UCSD-AML1 (cell line): ENCODE results near the gene SIAH3.

ENCODE experiments used
- DNase-seq: peaks from one replicate; lab custom pipeline; 2025; ENCODE audit not compliant: unreplicated experiment; lab: John Stamatoyannopoulos, UW

SIAH3 gene

DNA sequence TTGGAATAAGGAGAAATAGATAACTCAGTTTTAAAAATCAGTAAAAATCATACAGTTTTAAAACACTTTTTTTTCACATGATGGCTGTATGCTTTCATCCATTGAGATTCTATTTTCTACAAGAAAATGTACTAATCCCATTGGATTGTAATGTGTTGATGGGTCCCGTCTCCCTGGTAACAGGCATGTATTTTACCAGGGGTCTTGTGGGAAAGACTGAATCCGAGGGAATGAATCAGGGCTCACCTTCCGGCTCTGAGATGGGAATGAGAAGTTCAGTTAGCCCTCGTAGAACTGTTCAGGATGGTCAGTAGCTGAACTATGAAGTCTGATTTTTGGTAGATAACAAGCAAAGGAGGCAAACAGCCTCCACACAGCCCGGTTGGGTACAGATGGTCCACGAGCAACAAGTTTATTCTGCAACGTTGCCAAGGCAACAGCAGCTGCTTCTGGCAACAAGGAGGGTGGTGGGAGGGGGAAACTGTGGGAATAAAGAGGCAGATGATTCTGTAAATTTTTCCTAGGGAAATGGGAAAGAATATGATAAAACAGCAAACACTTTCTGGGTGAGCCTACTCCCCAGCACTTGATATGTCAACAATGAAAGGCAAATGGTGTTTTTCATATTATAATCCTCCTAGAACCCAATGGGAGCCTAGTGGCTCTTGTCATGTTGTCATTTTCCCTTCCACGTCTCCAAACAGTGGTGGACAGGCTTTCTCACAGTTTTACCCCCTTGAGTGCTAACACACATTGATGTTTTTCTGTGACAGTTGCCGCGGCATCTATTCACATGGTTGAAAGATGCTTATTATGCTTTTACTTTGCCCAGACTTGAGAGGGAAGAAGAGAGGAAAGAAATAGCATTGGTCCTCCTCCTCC lies 12.4 kb upstream of the SIAH3 start:
- DNase-seq: no peak

DNA sequence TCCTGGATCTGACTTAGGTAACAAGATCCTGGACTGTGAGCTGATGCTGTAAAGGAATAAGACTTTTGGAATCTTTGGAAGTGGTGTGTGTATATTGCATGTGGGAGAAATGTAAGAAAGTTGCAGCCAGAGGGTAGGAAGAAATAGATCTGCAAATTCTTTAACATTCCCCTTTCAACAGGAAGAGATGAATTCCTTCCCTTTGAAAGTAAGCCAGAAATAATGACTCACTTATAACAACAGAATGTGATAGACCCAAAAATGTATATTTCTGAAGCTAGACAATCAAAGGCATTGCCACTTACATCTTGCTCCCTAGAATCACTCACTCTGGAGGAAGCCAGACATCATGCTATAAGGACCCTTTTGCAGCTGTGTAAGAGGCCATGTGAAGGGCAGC lies 9.8 kb upstream of the SIAH3 start:
- no peak for DNase-seq

- DNase-seq: no peak
Observed at GRCh38 chr13:45860240-45860639, 8.7 kb upstream of the SIAH3 start.

GRCh38 chr13:45859705-45860104 lies 8.2 kb upstream of the SIAH3 start:
- no peak for DNase-seq

GRCh38 chr13:45852494-45852893 lies 941 bp upstream of the SIAH3 start:
- no peak for DNase-seq

- no peak for DNase-seq
Observed at GRCh38 chr13:45851956-45852355, 403 bp upstream of the SIAH3 start.

GRCh38 chr13:45850027-45850613 lies 1.4 kb downstream of the SIAH3 start:
- DNase-seq: no peak

- DNase-seq: no peak
Observed at GRCh38 chr13:45849408-45849807, 2.1 kb downstream of the SIAH3 start.

DNA sequence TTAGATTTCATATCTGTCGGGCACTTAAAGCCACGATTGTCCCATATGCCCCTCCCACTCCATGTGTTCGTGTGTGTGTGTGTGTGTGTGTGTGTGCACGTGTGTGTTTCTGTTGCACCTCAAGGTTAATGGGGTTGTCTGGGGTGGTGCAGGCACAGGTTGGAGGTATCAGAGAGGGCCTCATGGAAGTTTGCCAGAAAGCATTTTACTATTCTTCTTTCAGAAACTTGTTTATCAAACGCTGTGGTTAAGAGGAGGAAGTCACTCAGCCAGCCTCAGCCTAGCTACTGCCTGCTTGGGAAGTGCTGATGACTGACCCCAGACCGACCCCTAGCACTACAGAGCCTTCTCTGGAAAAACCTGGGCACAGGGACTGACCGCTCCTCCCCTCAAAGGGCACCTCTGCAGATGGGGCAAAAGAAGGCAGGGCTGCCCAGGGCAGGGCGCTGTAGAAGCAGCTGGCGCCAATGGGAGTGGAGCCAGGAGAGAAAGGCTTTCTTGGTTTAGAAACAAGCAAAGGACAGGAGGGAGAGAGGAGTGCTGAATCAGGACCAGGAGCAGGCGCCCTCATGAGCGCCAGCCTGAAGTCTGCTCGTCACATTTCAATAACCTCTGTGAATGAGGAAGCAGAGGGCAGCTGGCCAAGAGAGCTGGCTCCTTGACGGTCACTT lies 3.9 kb downstream of the SIAH3 start:
- peak; percentile 57 for DNase-seq

- DNase-seq: no peak
Observed at GRCh38 chr13:45846681-45847080, 4.9 kb downstream of the SIAH3 start.

DNA sequence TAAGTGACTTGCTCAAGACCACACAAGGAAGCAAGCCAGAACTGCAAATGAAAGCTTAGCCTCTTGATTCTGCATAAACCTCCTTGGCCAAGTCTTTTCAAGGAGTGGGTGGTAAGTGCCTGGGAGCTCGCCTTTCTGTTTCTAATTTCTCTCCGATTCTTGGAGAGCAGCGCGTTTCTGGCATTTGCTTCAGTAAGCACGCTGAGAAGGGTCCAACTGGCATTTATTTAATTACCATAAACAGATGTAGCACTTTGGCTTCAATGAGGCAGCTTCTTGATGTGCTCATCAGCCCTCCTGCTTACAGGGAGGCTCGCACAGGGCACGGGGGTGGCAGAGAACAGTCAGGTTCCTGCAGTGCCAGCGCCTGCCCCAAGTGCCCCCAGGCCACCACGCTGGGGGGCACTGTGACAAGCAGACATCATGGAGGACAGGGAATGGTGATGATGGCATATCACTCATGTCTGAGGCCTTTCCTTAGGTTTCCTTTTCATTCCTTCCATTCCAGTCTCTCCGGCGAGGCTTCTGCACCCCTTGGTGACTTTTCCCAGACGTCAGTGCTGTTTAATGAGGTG lies 13.3 kb downstream of the SIAH3 start:
- no peak for DNase-seq

- no peak for DNase-seq
Observed at GRCh38 chr13:45837111-45837510, 14.4 kb downstream of the SIAH3 start.

- DNase-seq: no peak
Observed at GRCh38 chr13:45834411-45834994, 17.1 kb downstream of the SIAH3 start.

DNA sequence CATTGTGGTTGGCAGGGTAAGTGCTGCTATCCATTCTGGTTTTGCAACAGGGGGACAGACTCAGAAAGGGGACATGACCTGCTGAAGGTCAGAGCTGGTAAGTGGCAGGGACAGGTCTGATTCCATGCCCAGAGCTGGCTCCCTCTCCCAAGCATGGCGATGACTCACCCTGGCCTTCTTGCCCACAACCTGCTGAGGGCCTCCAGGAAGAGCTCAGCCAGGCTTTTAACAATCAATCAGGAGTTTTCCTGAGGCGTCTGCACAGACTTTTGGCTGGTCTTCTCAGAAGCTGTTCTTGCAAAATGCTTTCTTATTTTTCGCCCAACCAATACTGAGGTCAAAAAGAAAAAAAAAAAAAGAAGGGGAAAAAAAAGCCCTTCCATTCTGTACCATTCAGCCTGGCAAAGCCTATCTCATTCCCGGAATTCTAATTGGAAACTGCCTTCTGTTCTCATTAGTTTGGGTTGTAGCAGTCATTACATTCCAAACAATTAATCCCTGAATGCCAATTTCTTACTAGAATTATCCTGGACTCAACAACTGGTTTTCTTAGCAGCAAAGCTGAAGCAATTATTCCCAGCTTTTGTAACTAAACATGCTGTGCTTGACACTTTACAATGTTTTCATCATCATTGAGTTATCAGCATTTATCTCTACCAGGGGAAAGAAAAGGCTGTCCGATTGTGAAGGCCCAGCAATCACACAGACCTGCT lies 17.7 kb downstream of the SIAH3 start:
- DNase-seq: peak; percentile 20

GRCh38 chr13:45833242-45833641 lies 18.3 kb downstream of the SIAH3 start:
- no peak for DNase-seq

DNA sequence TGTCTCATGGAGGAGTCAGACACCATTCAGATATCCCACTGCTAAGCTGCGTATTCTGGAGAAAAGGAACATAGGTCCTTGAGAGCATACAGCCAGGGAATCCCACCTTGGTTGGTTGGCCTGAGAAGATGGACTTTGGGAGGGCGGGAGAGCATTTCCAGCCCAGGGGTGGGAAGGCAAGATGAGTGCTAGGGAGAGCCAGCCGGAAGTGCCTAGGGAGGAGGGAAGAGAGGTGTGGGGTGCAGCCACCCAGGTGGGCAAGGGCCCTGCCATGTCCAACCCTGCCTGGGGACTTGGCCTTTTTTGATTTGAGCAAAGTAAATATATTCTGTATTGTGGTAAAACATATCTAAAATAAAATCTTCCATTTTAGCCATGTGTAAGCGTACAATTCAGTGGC lies 19.7 kb downstream of the SIAH3 start:
- no peak for DNase-seq

GRCh38 chr13:45830121-45830520 lies 21.4 kb downstream of the SIAH3 start:
- DNase-seq: no peak

DNA sequence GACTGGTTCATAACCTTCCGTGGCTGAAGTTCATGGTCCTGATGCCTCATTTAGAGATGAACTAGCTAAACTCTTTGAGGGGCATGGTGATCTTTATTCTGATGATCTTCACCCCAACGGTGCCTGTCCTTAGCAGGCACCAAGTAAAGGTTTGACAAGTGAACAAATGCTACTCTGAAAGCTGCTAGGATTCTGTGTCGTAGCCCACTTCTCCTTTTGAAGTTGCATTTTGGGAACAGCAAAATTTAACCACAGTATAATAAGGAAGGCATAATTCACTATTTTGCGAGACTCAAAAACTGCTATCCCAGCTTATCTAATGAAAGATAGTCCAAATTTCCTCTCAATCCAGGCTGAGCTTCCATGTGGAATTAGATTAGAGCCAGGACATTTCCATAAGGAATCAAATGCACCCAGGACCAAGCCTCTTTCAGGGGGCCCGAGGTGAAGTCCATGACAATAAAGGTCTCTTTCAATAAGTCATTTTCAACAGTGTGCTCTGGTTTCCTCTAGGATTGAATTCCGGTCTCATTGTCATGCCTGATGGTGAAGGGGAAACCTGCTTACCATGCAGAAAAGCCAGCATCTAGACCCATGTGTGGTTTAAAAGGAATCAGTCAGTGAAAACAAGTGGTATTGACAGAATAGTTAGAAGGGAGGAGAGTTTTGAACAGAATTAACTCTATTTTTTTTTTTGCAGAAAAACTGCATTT lies 23.1 kb downstream of the SIAH3 start:
- no peak for DNase-seq

DNA sequence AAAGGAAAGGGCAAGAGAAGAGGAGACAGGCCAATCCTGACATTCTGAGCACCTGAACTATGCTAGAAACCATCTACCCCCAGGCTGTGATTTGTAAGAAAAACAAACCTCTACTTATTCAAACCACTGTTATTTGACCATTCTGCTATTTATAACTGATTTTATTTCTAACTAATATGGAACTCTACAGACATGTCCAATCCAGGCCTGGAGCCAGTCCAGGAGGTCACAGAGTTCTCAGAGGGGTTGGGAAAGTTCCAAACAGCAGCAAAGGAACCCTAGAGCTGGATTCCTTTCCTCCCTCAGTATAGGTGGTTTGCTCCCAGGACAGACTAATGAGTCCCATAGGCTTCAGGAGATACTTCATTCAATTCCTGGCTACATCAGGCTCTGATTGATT lies 24.2 kb downstream of the SIAH3 start:
- no peak for DNase-seq

GRCh38 chr13:45826731-45827130 lies 24.8 kb downstream of the SIAH3 start:
- no peak for DNase-seq
